GM23338 (cell line): ENCODE data around the gene COPE. TPM values are rescaled to one million over a fixed set of nuclear protein-coding genes. Genes with fewer than 3 reads are reported as not detected.

Source experiments
- ATAC-seq: fragments of 200-7000 bp; cut with Tn5 transposase; 3 replicates; pipeline ENCODE4 v1.9.1; 2020
- DNase-seq: peaks from one replicate; pipeline ENCODE4 v3.0.0-alpha.2; 2015; ENCODE audit warnings: low spot score
- H2AFZ ChIP-seq: fragments of 200-600 bp; sonication (generic); 2 replicates; pipeline ENCODE4 v1.8.0; 2016; ENCODE audit warnings: antibody characterized with exemption, mild to moderate bottlenecking, moderate library complexity
- H3F3A ChIP-seq: fragments of 200-600 bp; sonication (generic); replicated peaks from 2 replicates; pipeline ENCODE4 v1.8.0; 2017; ENCODE audit warnings: antibody characterized with exemption, mixed run types, low read depth
- H3K27ac ChIP-seq: fragments of 200-600 bp; sonication (generic); 2 replicates; pipeline ENCODE4 v1.6.1; 2016; ENCODE audit warnings: low read depth
- H3K27me3 ChIP-seq: fragments of 200-600 bp; sonication (generic); 2 replicates; pipeline ENCODE4 v1.8.0; 2016; ENCODE audit warnings: mild to moderate bottlenecking, mixed run types, moderate library complexity; ENCODE audit not compliant: insufficient read depth
- H3K36me3 ChIP-seq: fragments of 200-600 bp; sonication (generic); 2 replicates; pipeline ENCODE4 v1.8.0; 2016; ENCODE audit warnings: mild to moderate bottlenecking; ENCODE audit not compliant: insufficient read depth
- H3K4me1 ChIP-seq: fragments of 200-600 bp; sonication (generic); 2 replicates; pipeline ENCODE4 v1.8.0; 2016; ENCODE audit warnings: mild to moderate bottlenecking, moderate library complexity; ENCODE audit not compliant: insufficient read depth
- H3K4me2 ChIP-seq: fragments of 200-600 bp; sonication (generic); 2 replicates; pipeline ENCODE4 v1.7.1; 2017; ENCODE audit warnings: mixed run types
- H3K4me3 ChIP-seq: fragments of 200-600 bp; sonication (generic); 2 replicates; pipeline ENCODE4 v1.6.1; 2016; ENCODE audit warnings: mixed run types
- H3K79me2 ChIP-seq: fragments of 200-600 bp; sonication (generic); replicated peaks from 2 replicates; pipeline ENCODE4 v1.8.0; 2017; ENCODE audit warnings: mild to moderate bottlenecking; ENCODE audit not compliant: insufficient read depth
- H3K9me2 ChIP-seq: fragments of 200-600 bp; sonication (generic); 2 replicates; pipeline ENCODE4 v1.8.0; 2017; ENCODE audit not compliant: insufficient read depth
- H4K20me1 ChIP-seq: fragments of 200-600 bp; sonication (generic); replicated peaks from 2 replicates; pipeline ENCODE4 v1.8.0; 2017; ENCODE audit warnings: mild to moderate bottlenecking; ENCODE audit not compliant: insufficient read depth
- H3K27ac Mint-ChIP-seq: 2 replicates; pipeline ENCODE4 v1.8.0; 2020; ENCODE audit warnings: inconsistent platforms, mild to moderate bottlenecking, moderate library complexity, mixed read lengths
- H3K27me3 Mint-ChIP-seq: 3 replicates; pipeline ENCODE4 v1.8.0; 2022; ENCODE audit warnings: low read depth, mild to moderate bottlenecking, moderate library complexity, mixed read lengths, inconsistent platforms; ENCODE audit not compliant: insufficient read depth, poor library complexity
- H3K36me3 Mint-ChIP-seq: 3 replicates; pipeline ENCODE4 v1.8.0; 2021; ENCODE audit warnings: low read depth, mild to moderate bottlenecking, inconsistent platforms, moderate library complexity, mixed read lengths
- H3K4me1 Mint-ChIP-seq: 3 replicates; pipeline ENCODE4 v1.8.0; 2020; ENCODE audit warnings: mild to moderate bottlenecking, inconsistent platforms, mixed read lengths
- H3K4me3 Mint-ChIP-seq: 3 replicates; pipeline ENCODE4 v1.8.0; 2021; ENCODE audit warnings: moderate library complexity, mild to moderate bottlenecking, inconsistent platforms, mixed read lengths
- H3K9me3 Mint-ChIP-seq: 3 replicates; pipeline ENCODE4 v1.8.0; 2020; ENCODE audit warnings: moderate library complexity, mild to moderate bottlenecking, inconsistent platforms, mixed read lengths
- CREB1 ChIP-seq: fragments of 250-450 bp; sonication (Bioruptor Pico); IDR thresholded peaks from 2 replicates; pipeline ENCODE4 v1.5.0; 2020; ENCODE audit warnings: low read depth, mild to moderate bottlenecking, moderate library complexity
- POLR2AphosphoS5 ChIP-seq: IDR thresholded peaks from 2 replicates; pipeline ENCODE4 v1.6.1; 2016; ENCODE audit warnings: antibody characterized with exemption, low read depth
- STAT1 ChIP-seq: IDR thresholded peaks from one replicate; pipeline ENCODE4 v1.6.1; 2016; ENCODE audit warnings: antibody characterized with exemption; ENCODE audit not compliant: unreplicated experiment
- ZNF462 ChIP-seq: fragments of 250-450 bp; sonication (Bioruptor Pico); IDR thresholded peaks from 2 replicates; pipeline ENCODE4 v1.5.0; 2020; ENCODE audit warnings: mild to moderate bottlenecking, moderate library complexity
- polyA plus RNA-seq: library from polyadenylated mRNA; unstranded; fragments of >200 nt; fragmentation: Nextera tagmentation; extraction: Ambion mirVana; gene quantifications from 2 replicates; pipeline ENCODE4 v1.2.1, GENCODE V29; 2016
- total RNA-seq: library from RNA; depleted of rRNA; stranded (reverse); fragments of >200 nt; shearing (Covaris generic); gene quantifications from 2 replicates; pipeline ENCODE4 v1.2.3, GENCODE V29; 2014
- TF ChIP-seq, protein P1 (sequence below), 2 experiments: fragments of 200-600 bp in 1 of 2; sonication (generic) in 1 of 2; conservative IDR thresholded peaks; 2 replicates each; pipeline versions ENCODE4 v1.5.1 to v1.6.1; 2016 to 2017; ENCODE audit warnings: antibody characterized with exemption in 2 of 2, low read depth in 2 of 2, mild to moderate bottlenecking in 2 of 2, moderate library complexity in 1 of 2

COPE gene
- total and polyA plus RNA-seq, 2 experiments from 2014 or later: 263 TPM

DNA sequence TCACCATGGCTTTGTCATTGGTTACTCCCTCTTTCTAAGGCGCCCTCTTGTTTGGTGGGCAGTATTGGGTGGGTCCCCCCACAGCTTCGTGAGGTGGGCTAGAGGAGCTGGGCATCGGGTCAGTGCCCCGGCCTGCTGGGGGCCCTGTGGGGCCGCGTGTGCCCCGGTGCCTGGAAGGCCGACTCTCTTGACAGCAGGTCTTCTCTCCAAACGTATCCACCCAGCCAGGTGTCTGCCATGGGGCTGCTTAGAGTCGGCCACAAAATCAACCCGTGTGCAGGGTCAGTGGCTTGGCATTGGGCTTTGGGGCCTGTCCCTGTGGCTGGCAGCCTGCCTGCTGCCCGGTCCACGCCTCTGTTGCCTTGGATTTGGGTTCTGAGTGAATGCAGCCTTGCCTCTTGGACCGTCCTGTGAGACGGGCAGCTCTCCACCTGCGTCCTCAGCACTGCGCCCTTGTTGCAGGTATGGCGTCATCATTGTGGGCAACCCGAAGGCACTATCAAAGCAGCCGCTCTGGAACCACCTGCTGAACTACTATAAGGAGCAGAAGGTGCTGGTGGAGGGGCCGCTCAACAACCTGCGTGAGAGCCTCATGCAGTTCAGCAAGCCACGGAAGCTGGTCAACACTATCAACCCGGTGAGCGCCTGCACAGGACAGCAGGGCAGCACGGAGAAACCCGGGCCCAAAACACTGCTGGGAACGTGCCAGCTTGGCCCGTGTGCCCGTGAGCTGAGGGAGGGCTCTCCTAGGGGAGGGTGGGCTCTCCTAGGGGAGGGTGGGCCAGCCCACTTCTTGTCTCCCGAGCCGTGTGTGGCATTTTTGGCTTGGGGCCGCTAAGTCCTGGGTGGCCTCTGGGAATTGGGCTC, 56.0 kb downstream of the COPE start (continued):
- TF ChIP-seq STAT1 (no peak), CREB1 (CRISPR knock-in tag) (no peak), ZNF462 (CRISPR knock-in tag) (no peak)

DNA sequence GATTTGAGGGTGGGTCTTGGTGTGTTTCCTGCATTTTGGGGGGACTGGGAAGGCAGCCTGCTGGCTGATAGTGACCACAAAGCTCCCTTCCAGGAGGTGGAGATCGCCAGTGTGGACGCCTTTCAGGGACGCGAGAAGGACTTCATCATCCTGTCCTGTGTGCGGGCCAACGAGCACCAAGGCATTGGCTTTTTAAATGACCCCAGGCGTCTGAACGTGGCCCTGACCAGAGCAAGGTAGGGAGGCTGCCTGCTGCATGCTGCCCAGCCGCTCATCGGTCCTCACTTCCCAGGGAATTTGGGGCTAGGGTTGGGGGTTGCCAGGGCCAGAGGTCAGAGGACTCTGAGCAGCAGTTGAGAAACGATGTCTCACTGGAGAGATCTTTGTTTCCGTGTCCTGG, 57.3 kb downstream of the COPE start:
- no peak overlapping the region for H3K27ac ChIP-seq
- peaks cover 20% of the 10 kb centered on the region for H3F3A ChIP-seq
- DNase-seq (no peak), ATAC-seq (no peak)
- Mint-ChIP-seq H3K4me3 (no peak overlapping the region), H3K27me3 (no peaks in the 10 kb centered on the region), H3K9me3 (no peaks in the 10 kb centered on the region), H3K4me1 (peaks cover 5% of the 10 kb centered on the region; the same call in 2 of the 3 replicates), H3K36me3 (peaks cover 68% of the 10 kb centered on the region), H3K27ac (no peak overlapping the region)
- H3K4me1 ChIP-seq: no peaks in the 10 kb centered on the region; the same call in 1 of the 2 replicates
- no peaks in the 10 kb centered on the region for H3K27me3 ChIP-seq
- H4K20me1 ChIP-seq: peaks cover 14% of the 10 kb centered on the region
- no peak overlapping the region for H2AFZ ChIP-seq
- H3K79me2 ChIP-seq: no peaks in the 10 kb centered on the region
- H3K9me2 ChIP-seq: no peaks in the 10 kb centered on the region
- H3K36me3 ChIP-seq: peaks cover 38% of the 10 kb centered on the region; the same call in 1 of the 2 replicates
- H3K4me2 ChIP-seq: no peak overlapping the region
- no peak overlapping the region for H3K4me3 ChIP-seq
- TF ChIP-seq ZNF462 (CRISPR knock-in tag) (no peak), POLR2AphosphoS5 (no peak)
- TF ChIP-seq, protein P1, sequence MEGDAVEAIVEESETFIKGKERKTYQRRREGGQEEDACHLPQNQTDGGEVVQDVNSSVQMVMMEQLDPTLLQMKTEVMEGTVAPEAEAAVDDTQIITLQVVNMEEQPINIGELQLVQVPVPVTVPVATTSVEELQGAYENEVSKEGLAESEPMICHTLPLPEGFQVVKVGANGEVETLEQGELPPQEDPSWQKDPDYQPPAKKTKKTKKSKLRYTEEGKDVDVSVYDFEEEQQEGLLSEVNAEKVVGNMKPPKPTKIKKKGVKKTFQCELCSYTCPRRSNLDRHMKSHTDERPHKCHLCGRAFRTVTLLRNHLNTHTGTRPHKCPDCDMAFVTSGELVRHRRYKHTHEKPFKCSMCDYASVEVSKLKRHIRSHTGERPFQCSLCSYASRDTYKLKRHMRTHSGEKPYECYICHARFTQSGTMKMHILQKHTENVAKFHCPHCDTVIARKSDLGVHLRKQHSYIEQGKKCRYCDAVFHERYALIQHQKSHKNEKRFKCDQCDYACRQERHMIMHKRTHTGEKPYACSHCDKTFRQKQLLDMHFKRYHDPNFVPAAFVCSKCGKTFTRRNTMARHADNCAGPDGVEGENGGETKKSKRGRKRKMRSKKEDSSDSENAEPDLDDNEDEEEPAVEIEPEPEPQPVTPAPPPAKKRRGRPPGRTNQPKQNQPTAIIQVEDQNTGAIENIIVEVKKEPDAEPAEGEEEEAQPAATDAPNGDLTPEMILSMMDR (conservative IDR thresholded peaks at IDR 0.05; ENCODE audit: low read depth in 2 of 2): no peak
